AML-193 (cell line): ENCODE results near the gene SMIM11.
"Not testable (repeated sequence)": the region's sequence is repeated elsewhere in the genome, so short reads cannot be mapped to it uniquely, and the experiment has no call there.

Source experiments
- DNase-seq, 2 experiments: peaks; one replicate each; lab custom pipeline; 2025; lab: John Stamatoyannopoulos, UW

SMIM11 gene

DNA sequence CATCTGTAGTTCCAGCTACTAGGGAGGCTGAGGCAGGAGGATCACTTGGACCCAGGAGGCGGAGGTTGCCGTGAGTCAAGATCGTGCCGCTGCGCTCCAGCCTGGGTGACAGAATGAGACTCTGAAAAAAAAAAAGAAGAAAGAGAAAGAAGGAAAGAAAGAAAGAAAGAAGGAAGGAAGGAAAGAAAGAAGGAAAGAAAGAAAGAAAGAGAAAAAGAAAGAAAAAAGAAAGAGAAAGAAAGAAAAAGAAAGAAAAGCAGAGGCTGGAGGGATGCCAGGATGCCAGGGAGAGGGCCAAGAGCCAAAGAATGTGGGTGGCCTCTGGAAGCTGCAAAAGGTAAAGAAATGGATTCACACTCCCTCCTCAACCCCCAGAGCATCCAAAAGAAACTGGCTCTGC lies 19.7 kb upstream of the SMIM11 start:
- no peak for DNase-seq

GRCh38 chr21:34357889-34358288 lies 17.4 kb upstream of the SMIM11 start:
- no peak for DNase-seq

- DNase-seq = no peak
Observed at GRCh38 chr21:34358866-34359265, 16.4 kb upstream of the SMIM11 start.

- no peak for DNase-seq
Observed at GRCh38 chr21:34360488-34361241, 14.6 kb upstream of the SMIM11 start.

GRCh38 chr21:34362136-34362444 lies 13.2 kb upstream of the SMIM11 start:
- peak in 1 of 2 experiments; percentile 47 for DNase-seq

DNA sequence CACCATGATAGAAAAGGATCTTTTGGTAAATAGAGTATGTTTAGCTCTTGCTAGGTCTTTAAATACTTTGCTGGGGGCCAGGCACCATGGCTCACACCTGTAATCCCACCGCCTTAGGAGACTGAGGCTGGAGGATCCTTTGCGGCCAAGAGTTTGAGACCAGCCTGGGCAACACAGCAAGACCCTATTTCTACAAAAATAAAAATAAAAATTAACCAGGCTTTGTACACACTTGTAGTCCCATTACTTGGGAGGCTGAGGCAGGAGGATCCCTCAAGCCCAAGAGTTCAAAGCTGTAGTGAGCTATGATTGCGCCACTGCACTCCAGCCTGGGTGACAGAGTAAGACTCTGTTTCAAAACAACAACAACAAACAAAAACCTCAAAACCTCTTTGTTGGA lies 12.6 kb upstream of the SMIM11 start:
- DNase-seq = no peak

GRCh38 chr21:34363733-34364132 lies 11.6 kb upstream of the SMIM11 start, which contains the start of gene KCNE2:
Gene KCNE2 (plus strand): TSS chr21:34364006. CDS start chr21:34370479, 6,473 bp downstream.
- no peak for DNase-seq

GRCh38 chr21:34364921-34365320 lies 10.4 kb upstream of the SMIM11 start:
- no peak for DNase-seq

GRCh38 chr21:34365809-34366208 lies 9.5 kb upstream of the SMIM11 start:
- no peak for DNase-seq

DNA sequence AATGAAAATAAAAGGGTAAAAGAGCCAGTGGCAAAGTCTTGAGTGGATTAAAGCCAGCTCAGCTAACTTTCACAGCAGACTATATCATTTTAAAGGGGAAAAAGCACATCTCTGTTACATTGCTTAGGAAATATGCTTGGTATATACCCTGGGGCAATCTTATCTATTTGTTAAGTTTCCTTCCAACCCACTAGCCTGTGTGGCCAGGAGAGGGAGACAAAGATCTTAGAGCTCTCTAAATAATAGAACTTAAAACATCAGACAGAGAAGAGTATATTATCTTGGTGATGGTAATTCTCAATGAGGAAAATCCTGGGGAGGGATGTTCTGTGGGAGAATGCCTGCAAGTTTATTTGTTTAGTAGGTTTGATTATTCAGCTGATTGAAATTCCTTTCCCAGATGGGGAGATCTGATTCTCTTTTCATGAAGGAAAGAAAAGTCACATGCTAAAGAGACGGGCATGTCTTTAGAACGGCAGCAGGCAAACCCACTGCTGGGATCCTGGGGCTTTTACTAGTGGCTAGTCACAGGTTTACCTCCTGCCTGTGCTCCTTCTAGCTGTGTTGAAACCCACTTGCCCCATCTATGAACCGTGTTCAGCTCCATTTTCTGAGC lies 7.9 kb upstream of the SMIM11 start:
- DNase-seq = peak; percentile 78 to 80

GRCh38 chr21:34369741-34370140 lies 5.6 kb upstream of the SMIM11 start:
- no peak for DNase-seq

DNA sequence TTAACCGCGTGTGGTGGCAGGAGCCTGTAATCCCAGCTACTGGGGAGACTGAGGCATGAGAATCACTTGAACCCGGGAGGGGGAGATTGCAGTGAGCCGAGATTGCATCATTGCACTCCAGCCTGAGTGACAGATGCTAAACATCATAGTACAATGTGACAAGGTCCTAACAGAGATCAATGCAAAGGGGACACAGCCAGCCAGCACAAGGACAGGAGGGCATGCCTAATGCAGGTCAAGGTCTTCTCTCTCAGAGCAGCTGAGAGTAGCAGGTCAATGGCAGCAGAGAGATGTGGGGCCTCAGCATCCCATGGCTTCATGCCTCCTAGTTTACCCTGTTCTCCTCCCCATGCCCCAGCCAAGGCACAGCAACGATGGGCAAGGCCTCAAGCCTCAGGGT lies 3.0 kb upstream of the SMIM11 start:
- no peak for DNase-seq

- not testable (repeated sequence) for DNase-seq
Observed at GRCh38 chr21:34374462-34374861, 845 bp upstream of the SMIM11 start.

DNA sequence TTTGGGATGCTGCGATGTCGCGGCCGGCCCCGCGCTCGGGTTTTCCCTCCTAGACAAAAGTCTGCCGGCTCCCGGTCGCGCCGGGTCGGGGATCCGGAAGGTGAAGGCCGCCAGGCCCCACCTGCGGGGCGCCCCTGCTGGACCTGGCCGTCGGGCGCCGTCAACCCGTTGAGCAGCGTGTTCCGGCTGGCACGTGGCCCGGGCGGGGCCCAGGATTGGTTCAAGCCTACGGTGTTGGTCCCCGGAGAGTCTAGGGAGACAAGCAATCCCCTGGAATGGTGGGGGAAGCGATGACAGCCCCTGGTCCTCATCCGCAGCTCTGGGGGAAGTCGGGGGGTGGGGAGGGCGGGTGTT lies 289 bp downstream of the SMIM11 start:
- DNase-seq = not testable (repeated sequence)

- not testable (repeated sequence) for DNase-seq
Observed at GRCh38 chr21:34383138-34383537, 7.8 kb downstream of the SMIM11 start.

DNA sequence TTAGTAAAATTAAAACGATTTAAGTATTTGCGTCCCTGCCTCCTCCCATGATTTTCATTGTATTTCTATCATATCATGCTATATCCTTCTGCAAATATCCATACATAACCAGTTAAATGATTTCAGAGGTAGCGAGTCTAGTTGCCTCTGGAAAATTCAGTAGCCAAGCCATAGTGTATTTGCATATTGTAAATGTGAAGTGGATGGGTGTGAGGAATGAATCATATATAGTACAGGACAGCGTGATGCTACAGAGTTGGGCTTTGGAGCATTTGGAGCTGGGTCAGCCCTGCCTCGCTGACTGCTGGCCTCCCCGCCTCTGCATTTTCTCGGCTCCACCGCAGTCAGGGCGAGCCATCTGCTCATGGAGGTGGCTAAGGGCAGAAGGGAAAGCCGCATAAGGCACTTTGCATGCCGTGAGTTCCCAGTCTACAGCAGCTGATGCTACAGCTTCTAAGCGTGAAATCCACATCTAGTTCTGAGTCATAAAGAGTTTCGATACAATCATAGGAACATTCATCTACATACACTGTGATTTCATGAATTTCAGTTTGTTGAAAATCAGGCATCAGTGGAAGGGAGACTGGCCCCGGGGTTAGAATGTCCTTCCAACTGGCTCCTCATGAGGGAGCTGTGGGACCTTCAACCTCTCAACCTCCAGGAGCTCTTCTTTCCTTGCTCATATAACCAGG lies 8.6 kb downstream of the SMIM11 start:
- DNase-seq = not testable (repeated sequence)

GRCh38 chr21:34400522-34400921 lies 25.2 kb downstream of the SMIM11 start:
- not testable (repeated sequence) for DNase-seq

DNA sequence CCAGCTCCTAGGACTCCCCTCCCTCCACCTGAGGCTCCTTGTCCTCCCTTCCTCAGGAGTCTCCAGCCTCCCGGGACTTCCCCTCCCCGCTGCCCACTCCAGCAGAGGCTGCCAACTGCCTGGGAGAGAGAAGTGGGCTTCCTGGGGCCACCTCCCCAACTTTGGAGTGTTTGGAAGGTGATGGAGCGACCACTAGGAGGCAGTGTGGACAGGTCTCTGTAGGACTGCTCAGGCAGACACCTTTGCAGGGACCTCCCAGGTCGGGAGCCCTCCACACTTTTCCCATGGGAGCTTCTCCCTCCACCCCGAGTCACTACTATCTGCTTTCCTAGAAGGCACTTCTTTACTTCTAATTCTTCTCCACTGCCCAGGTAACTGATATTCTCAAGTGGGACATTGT lies 29.4 kb downstream of the SMIM11 start:
- not testable (repeated sequence) for DNase-seq

GRCh38 chr21:34405686-34406085 lies 30.4 kb downstream of the SMIM11 start:
- DNase-seq = not testable (repeated sequence)

DNA sequence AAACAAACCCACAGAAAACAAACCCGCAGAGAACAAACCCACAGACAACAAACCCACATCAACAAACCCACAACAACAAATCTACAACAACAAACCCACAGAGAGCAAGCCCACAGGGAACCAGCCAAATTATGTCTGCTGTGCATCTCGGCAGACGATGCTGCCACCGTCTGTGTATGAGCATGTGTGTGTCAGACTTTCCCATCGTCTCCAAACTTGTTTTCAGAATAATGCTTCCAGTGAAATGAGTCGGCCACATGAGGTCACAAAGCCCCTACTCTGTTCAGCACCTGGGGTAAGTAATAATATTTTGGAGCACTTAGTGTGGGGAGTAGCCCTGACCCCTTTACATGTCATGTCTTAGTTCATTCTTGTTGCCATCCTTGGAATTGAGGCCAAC lies 30.8 kb downstream of the SMIM11 start:
- DNase-seq = not testable (repeated sequence)

GRCh38 chr21:34406676-34407075 lies 31.4 kb downstream of the SMIM11 start:
- DNase-seq = not testable (repeated sequence)

GRCh38 chr21:34407294-34407693 lies 32.0 kb downstream of the SMIM11 start:
- DNase-seq = not testable (repeated sequence)

- DNase-seq = not testable (repeated sequence)
Observed at GRCh38 chr21:34417448-34418077, 42.3 kb downstream of the SMIM11 start.
